ENCODE results near the gene DIABLO. TPM values are rescaled to one million over a fixed set of nuclear protein-coding genes. Genes with fewer than 3 reads are reported as not detected.
"Not testable (repeated sequence)": the region's sequence is repeated elsewhere in the genome, so short reads cannot be mapped to it uniquely, and the experiment has no call there.

The DIABLO gene
- total RNA-seq, 1 experiment from 2014 or later = 58.2 TPM

GRCh38 chr12:122204167-122205052 is 21.4 kb downstream of the DIABLO start:
- peak overlapping the region; percentile 56 for H3K4me3 ChIP-seq (ENCODE audit: insufficient read depth, low read depth, low read length)
- peak; percentile 79 for DNase-seq
- H3K36me3 ChIP-seq (replicated peaks; ENCODE audit: control insufficient read depth, insufficient read depth, low read length) = peaks cover 9% of the 10 kb centered on the region
- peaks cover 39% of the 10 kb centered on the region for H3K27me3 ChIP-seq (ENCODE audit: control insufficient read depth, insufficient read depth, low read length)

GRCh38 chr12:122203301-122204166 is 22.3 kb downstream of the DIABLO start, which contains the start of gene B3GNT4:
B3GNT4 (plus strand) TSS chr12:122203709; CDS start chr12:122204619, 910 bp downstream.
- peaks cover 39% of the 10 kb centered on the region for H3K27me3 ChIP-seq (ENCODE audit: control insufficient read depth, insufficient read depth, low read length)
- H3K4me3 ChIP-seq (ENCODE audit: insufficient read depth, low read depth, low read length) = peak within 1 kb of the TSS; percentile 56
- peak; percentile 95 for DNase-seq
- H3K36me3 ChIP-seq (replicated peaks; ENCODE audit: control insufficient read depth, insufficient read depth, low read length) = peaks cover 6% of the 10 kb centered on the region

GRCh38 chr12:122202811-122203210 is 23.0 kb downstream of the DIABLO start:
- Histone ChIP-seq H3K4me3 (ENCODE audit: insufficient read depth, low read depth, low read length) (peak overlapping the region; percentile 56), H3K27me3 (ENCODE audit: control insufficient read depth, insufficient read depth, low read length) (peaks cover 39% of the 10 kb centered on the region)
- not testable (repeated sequence) for H3K36me3 ChIP-seq (replicated peaks; ENCODE audit: control insufficient read depth, insufficient read depth, low read length); DNase-seq

- DNase-seq = no peak
- Histone ChIP-seq H3K36me3 (replicated peaks; ENCODE audit: control insufficient read depth, insufficient read depth, low read length) (no peaks in the 10 kb centered on the region), H3K4me3 (ENCODE audit: insufficient read depth, low read depth, low read length) (no peak overlapping the region), H3K27me3 (ENCODE audit: control insufficient read depth, insufficient read depth, low read length) (peaks cover 39% of the 10 kb centered on the region)
These were observed 23.8 kb downstream of the DIABLO start for GRCh38 chr12:122202017-122202416.

GRCh38 chr12:122201381-122201780 is 24.5 kb downstream of the DIABLO start:
- Histone ChIP-seq H3K36me3 (replicated peaks; ENCODE audit: control insufficient read depth, insufficient read depth, low read length) (no peaks in the 10 kb centered on the region), H3K4me3 (ENCODE audit: insufficient read depth, low read depth, low read length) (no peak overlapping the region), H3K27me3 (ENCODE audit: control insufficient read depth, insufficient read depth, low read length) (peaks cover 39% of the 10 kb centered on the region)
- DNase-seq = no peak

GRCh38 chr12:122200541-122201175 is 25.2 kb downstream of the DIABLO start:
- DNase-seq = peak; percentile 88
- H3K4me3 ChIP-seq (ENCODE audit: insufficient read depth, low read depth, low read length) = no peak overlapping the region
- peaks cover 32% of the 10 kb centered on the region for H3K27me3 ChIP-seq (ENCODE audit: control insufficient read depth, insufficient read depth, low read length)
- no peaks in the 10 kb centered on the region for H3K36me3 ChIP-seq (replicated peaks; ENCODE audit: control insufficient read depth, insufficient read depth, low read length)

GRCh38 chr12:122199484-122200355 is 26.1 kb downstream of the DIABLO start:
- no peaks in the 10 kb centered on the region for H3K36me3 ChIP-seq (replicated peaks; ENCODE audit: control insufficient read depth, insufficient read depth, low read length)
- DNase-seq = peak; percentile 31
- peaks cover 23% of the 10 kb centered on the region for H3K27me3 ChIP-seq (ENCODE audit: control insufficient read depth, insufficient read depth, low read length)
- H3K4me3 ChIP-seq (ENCODE audit: insufficient read depth, low read depth, low read length) = no peak overlapping the region

GRCh38 chr12:122197612-122197966 is 28.3 kb downstream of the DIABLO start:
- Histone ChIP-seq H3K4me3 (ENCODE audit: insufficient read depth, low read depth, low read length) (no peak overlapping the region), H3K36me3 (replicated peaks; ENCODE audit: control insufficient read depth, insufficient read depth, low read length) (no peaks in the 10 kb centered on the region), H3K27me3 (ENCODE audit: control insufficient read depth, insufficient read depth, low read length) (peaks cover 4% of the 10 kb centered on the region)
- no peak for DNase-seq

GRCh38 chr12:122195405-122195804 is 30.4 kb downstream of the DIABLO start:
- Histone ChIP-seq H3K27me3 (ENCODE audit: control insufficient read depth, insufficient read depth, low read length) (peaks cover 1% of the 10 kb centered on the region; the same call in 1 of the 2 replicates), H3K4me3 (ENCODE audit: insufficient read depth, low read depth, low read length) (no peak overlapping the region), H3K36me3 (replicated peaks; ENCODE audit: control insufficient read depth, insufficient read depth, low read length) (no peaks in the 10 kb centered on the region)
- DNase-seq = no peak

- no peaks in the 10 kb centered on the region; the same call in 1 of the 2 replicates for H3K27me3 ChIP-seq (ENCODE audit: control insufficient read depth, insufficient read depth, low read length)
- H3K36me3 ChIP-seq (replicated peaks; ENCODE audit: control insufficient read depth, insufficient read depth, low read length) = no peaks in the 10 kb centered on the region
- DNase-seq = no peak
These were observed 31.0 kb downstream of the DIABLO start for GRCh38 chr12:122194804-122195203.

GRCh38 chr12:122192441-122192840 is 33.4 kb downstream of the DIABLO start:
- Histone ChIP-seq H3K27me3 (ENCODE audit: control insufficient read depth, insufficient read depth, low read length) (no peaks in the 10 kb centered on the region), H3K36me3 (replicated peaks; ENCODE audit: control insufficient read depth, insufficient read depth, low read length) (no peaks in the 10 kb centered on the region), H3K4me3 (ENCODE audit: insufficient read depth, low read depth, low read length) (no peak overlapping the region)
- no peak for DNase-seq

More at GRCh38 chr12:122194804-122195203, 31.0 kb downstream of the DIABLO start:
- H3K4me3 ChIP-seq (ENCODE audit: insufficient read depth, low read depth, low read length) = no peak overlapping the region

- peak; percentile 92 for DNase-seq
- Histone ChIP-seq H3K4me3 (ENCODE audit: insufficient read depth, low read depth, low read length) (no peak overlapping the region), H3K27me3 (ENCODE audit: control insufficient read depth, insufficient read depth, low read length) (no peaks in the 10 kb centered on the region), H3K36me3 (replicated peaks; ENCODE audit: control insufficient read depth, insufficient read depth, low read length) (no peaks in the 10 kb centered on the region)
These were observed 34.8 kb downstream of the DIABLO start for GRCh38 chr12:122190842-122191668.

Measured in H7 (cell line).